Measurements from ENCODE around the gene CDH1.
"Not testable (repeated sequence)": the region's sequence is repeated elsewhere in the genome, so short reads cannot be mapped to it uniquely, and the experiment has no call there.

Gene CDH1

GRCh38 chr16:68790944-68791343, 53.9 kb downstream of the CDH1 start:
- ATAC-seq (no peak), DNase-seq (no peak)

GRCh38 chr16:68792465-68793324, 55.6 kb downstream of the CDH1 start:
- ATAC-seq (no peak), DNase-seq (no peak)

- ATAC-seq (no peak), DNase-seq (no peak)
Observed at GRCh38 chr16:68793401-68793857, 56.3 kb downstream of the CDH1 start.

- DNase-seq (no peak), ATAC-seq (no peak)
Observed at GRCh38 chr16:68798398-68798797, 61.3 kb downstream of the CDH1 start.

- ATAC-seq (peak; percentile 71), DNase-seq (peak; percentile 47)
Observed at GRCh38 chr16:68800257-68800875, 63.3 kb downstream of the CDH1 start.

- ATAC-seq (no peak), DNase-seq (no peak)
Observed at GRCh38 chr16:68802190-68802589, 65.1 kb downstream of the CDH1 start.

- DNase-seq (no peak), ATAC-seq (no peak)
Observed at GRCh38 chr16:68806422-68806821, 69.3 kb downstream of the CDH1 start.

GRCh38 chr16:68806981-68807380, 69.9 kb downstream of the CDH1 start:
- no peak for DNase-seq
- no peak for ATAC-seq

GRCh38 chr16:68814516-68814915, 77.4 kb downstream of the CDH1 start:
- DNase-seq (no peak), ATAC-seq (no peak)

- DNase-seq (no peak), ATAC-seq (no peak)
Observed at GRCh38 chr16:68823401-68824135, 86.5 kb downstream of the CDH1 start.

GRCh38 chr16:68825427-68825826, 88.3 kb downstream of the CDH1 start:
- no peak for DNase-seq
- no peak for ATAC-seq

- ATAC-seq (no peak), DNase-seq (no peak)
Observed at GRCh38 chr16:68826652-68827051, 89.6 kb downstream of the CDH1 start.

- no peak for ATAC-seq
- no peak for DNase-seq
Observed at GRCh38 chr16:68833251-68833650, 96.2 kb downstream of the CDH1 start.

GRCh38 chr16:68834550-68834949, 97.5 kb downstream of the CDH1 start:
- DNase-seq (no peak), ATAC-seq (no peak)

- ATAC-seq (no peak), DNase-seq (no peak)
Observed at GRCh38 chr16:68835970-68836369, 98.9 kb downstream of the CDH1 start.

- DNase-seq (no peak), ATAC-seq (no peak)
Observed at GRCh38 chr16:68839831-68840230, 102.7 kb downstream of the CDH1 start.

- DNase-seq, ATAC-seq: not testable (repeated sequence)
Observed at GRCh38 chr16:68842964-68843481, 105.9 kb downstream of the CDH1 start.

GRCh38 chr16:68843482-68844210, 106.6 kb downstream of the CDH1 start, which contains the start of gene TANGO6:
Gene TANGO6, plus strand, starts transcription at chr16:68843531. Its CDS starts 87 bp downstream, at chr16:68843618.
- ATAC-seq, result peak; percentile 95

GRCh38 chr16:68844211-68844564, 107.1 kb downstream of the CDH1 start:
- DNase-seq (no peak), ATAC-seq (no peak)

More at GRCh38 chr16:68843482-68844210, 106.6 kb downstream of the CDH1 start, which contains the start of gene TANGO6:
- DNase-seq, result peak; percentile 94

GRCh38 chr16:68848786-68849185, 111.7 kb downstream of the CDH1 start:
- ATAC-seq, result no peak
- DNase-seq, result no peak

- DNase-seq (no peak), ATAC-seq (no peak)
Observed at GRCh38 chr16:68850481-68850880, 113.4 kb downstream of the CDH1 start.

GRCh38 chr16:68851601-68852000, 114.5 kb downstream of the CDH1 start:
- ATAC-seq (no peak), DNase-seq (no peak)

Measured in stimulated activated naive CD8-positive, alpha-beta T cell treated with anti-CD3 and anti-CD28 coated beads, Interleukin-15, Interleukin-2, amounts not matched to agents 100 U/mL and 50 U/mL, for 24 hours (primary cell).